Neural cell (in vitro differentiated cells): ENCODE measurements around the gene MUS81. TPM values are rescaled to one million over a fixed set of nuclear protein-coding genes. Genes with fewer than 3 reads are reported as not detected.
"Not testable (repeated sequence)": the region's sequence is repeated elsewhere in the genome, so short reads cannot be mapped to it uniquely, and the experiment has no call there.

Experiments used
- H2AFZ ChIP-seq: fragments of 200-600, 300-800 bp; sonication (generic), shearing (Covaris generic); 2 replicates; pipeline ENCODE4 v1.6.0; 2014; ENCODE audit warnings: low read depth, mild to moderate bottlenecking, antibody characterized with exemption, low read length, moderate library complexity
- H3F3A ChIP-seq: fragments of 200-600 bp; shearing (Covaris generic); 2 replicates; pipeline ENCODE4 v1.6.1; 2016; ENCODE audit warnings: mild to moderate bottlenecking, moderate library complexity, mixed read lengths, antibody characterized with exemption, low read length; ENCODE audit not compliant: insufficient read depth, poor library complexity, severe bottlenecking
- H3K27ac ChIP-seq: fragments of 200-600, 300-800 bp; sonication (generic), shearing (Covaris generic); 2 replicates; pipeline ENCODE4 v1.5.1; 2014; ENCODE audit warnings: mild to moderate bottlenecking, low read length, moderate library complexity
- H3K27me3 ChIP-seq: fragments of 300-800, 200-600 bp; sonication (generic), shearing (Covaris generic); 2 replicates; pipeline ENCODE4 v1.6.0; 2014; ENCODE audit warnings: mild to moderate bottlenecking, low read depth, low read length, moderate library complexity; ENCODE audit not compliant: insufficient read depth
- H3K36me3 ChIP-seq: fragments of 300-800, 200-600 bp; sonication (generic), shearing (Covaris generic); 2 replicates; pipeline ENCODE4 v1.5.1; 2014; ENCODE audit warnings: mild to moderate bottlenecking, antibody characterized with exemption, low read length, moderate library complexity; ENCODE audit not compliant: insufficient read depth
- H3K4me2 ChIP-seq: fragments of 300-800, 200-600 bp; sonication (generic), shearing (Covaris generic); 2 replicates; pipeline ENCODE4 v1.6.0; 2014; ENCODE audit warnings: mild to moderate bottlenecking, low read length
- H3K4me3 ChIP-seq: fragments of 300-800, 200-600 bp; sonication (generic), shearing (Covaris generic); 2 replicates; pipeline ENCODE4 v1.5.1; 2014; ENCODE audit warnings: mild to moderate bottlenecking, low read length, moderate library complexity
- H3K79me2 ChIP-seq: fragments of 200-600 bp; shearing (Covaris generic); replicated peaks from 2 replicates; pipeline ENCODE4 v1.6.0; 2014; ENCODE audit warnings: mild to moderate bottlenecking, low read length, moderate library complexity; ENCODE audit not compliant: insufficient read depth
- H3K9ac ChIP-seq: fragments of 300-800, 200-600 bp; sonication (generic), shearing (Covaris generic); 2 replicates; pipeline ENCODE4 v1.6.1; 2016; ENCODE audit warnings: mild to moderate bottlenecking, low read length, mixed read lengths
- H3K9me2 ChIP-seq: fragments of 200-600 bp; shearing (Covaris generic); 2 replicates; pipeline ENCODE4 v1.6.1; 2016; ENCODE audit warnings: mild to moderate bottlenecking, low read length, mixed read lengths; ENCODE audit not compliant: insufficient read depth
- H3K9me3 ChIP-seq: fragments of 200-600, 300-800 bp; sonication (generic), shearing (Covaris generic); 2 replicates; pipeline ENCODE4 v1.6.1; 2016; ENCODE audit warnings: mild to moderate bottlenecking, mixed run types, low read length, moderate library complexity, mixed read lengths
- H4K20me1 ChIP-seq: fragments of 200-600 bp; shearing (Covaris generic); 2 replicates; pipeline ENCODE4 v1.6.1; 2016; ENCODE audit warnings: mild to moderate bottlenecking, mixed run types; ENCODE audit not compliant: insufficient read depth
- EP300 ChIP-seq: fragments of 450-650 bp; conservative IDR thresholded peaks from 2 replicates; pipeline ENCODE4 v1.6.1; 2014; ENCODE audit warnings: antibody characterized with exemption, mild to moderate bottlenecking, moderate library complexity; ENCODE audit not compliant: poor library complexity, severe bottlenecking
- EZH2 ChIP-seq: fragments of 200-600, 300-800 bp; shearing (Covaris generic), sonication (generic); IDR thresholded peaks from 2 replicates; pipeline ENCODE4 v1.6.1; 2014; ENCODE audit warnings: antibody characterized with exemption, low read length, borderline replicate concordance, mild to moderate bottlenecking; ENCODE audit not compliant: insufficient read depth, poor library complexity, severe bottlenecking
- MXI1 ChIP-seq: fragments of 450-650 bp; conservative IDR thresholded peaks from 2 replicates; pipeline ENCODE4 v1.6.1; 2014; ENCODE audit warnings: antibody characterized with exemption, mild to moderate bottlenecking; ENCODE audit not compliant: poor library complexity, severe bottlenecking
- POLR2AphosphoS5 ChIP-seq: IDR thresholded peaks from 2 replicates; pipeline ENCODE4 v1.6.1; 2012
- RAD21 ChIP-seq: fragments of 450-650 bp; conservative IDR thresholded peaks from 2 replicates; pipeline ENCODE4 v1.6.1; 2014; ENCODE audit warnings: antibody characterized with exemption, mild to moderate bottlenecking, moderate library complexity
- SMC3 ChIP-seq: fragments of 450-650 bp; conservative IDR thresholded peaks from 2 replicates; pipeline ENCODE4 v1.6.1; 2014; ENCODE audit warnings: antibody characterized with exemption, mild to moderate bottlenecking, moderate library complexity; ENCODE audit not compliant: poor library complexity
- TAF1 ChIP-seq: IDR thresholded peaks from 2 replicates; pipeline ENCODE4 v1.6.1; 2012; ENCODE audit warnings: low read depth
- polyA plus RNA-seq: library from polyadenylated mRNA; depleted of rRNA; stranded (reverse); fragments of >200 nt; gene quantifications from 2 replicates; pipeline ENCODE4 v1.2.3, GENCODE V29; 2014
- TF ChIP-seq, protein P1 (sequence below): fragments of 450-650 bp; IDR thresholded peaks from 2 replicates; pipeline ENCODE4 v1.5.1; 2014; ENCODE audit warnings: antibody characterized with exemption, mild to moderate bottlenecking, moderate library complexity; ENCODE audit not compliant: poor library complexity, severe bottlenecking
- TF ChIP-seq, protein P2 (sequence below): IDR thresholded peaks from 2 replicates; pipeline ENCODE4 v1.6.1; 2012; ENCODE audit warnings: borderline replicate concordance

Gene MUS81
- polyA plus RNA-seq, 1 donor from 2014 or later = 183 TPM

DNA sequence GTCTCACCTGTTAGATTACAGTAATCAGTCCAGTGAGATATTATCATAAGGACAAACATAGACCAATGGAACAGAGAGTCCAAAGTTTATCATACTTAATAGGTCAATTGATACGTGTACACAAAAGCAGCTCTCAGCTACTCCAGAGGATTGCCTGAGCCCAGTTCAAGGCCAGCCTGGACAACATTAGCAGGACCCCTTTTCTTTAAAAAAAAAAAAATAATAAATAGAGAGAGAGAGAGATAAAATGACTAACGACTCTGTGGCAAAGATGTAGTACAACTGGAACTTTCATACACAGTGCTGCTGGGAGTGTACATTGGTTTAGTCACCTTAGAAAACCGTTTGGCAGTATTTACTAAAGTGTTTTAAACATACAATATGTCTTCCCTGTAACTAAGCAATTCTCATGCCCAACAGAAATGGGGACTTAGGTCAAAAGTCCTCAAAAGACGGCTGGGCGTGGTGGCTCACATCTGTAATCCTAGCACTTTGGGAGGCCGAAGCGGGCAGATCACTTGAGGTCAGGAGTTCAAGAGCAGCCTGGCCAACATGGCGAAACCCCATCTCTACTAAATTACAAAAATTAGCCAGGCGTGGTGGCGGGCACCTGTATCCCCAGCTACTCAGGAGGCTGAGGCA is 15.9 kb upstream of the MUS81 start:
- Histone ChIP-seq H3K36me3 (no peaks in the 10 kb centered on the region), H3K27ac (no peak overlapping the region), H3K4me3 (no peak overlapping the region), H3K4me2 (no peak overlapping the region), H3F3A (no peaks in the 10 kb centered on the region), H2AFZ (no peak overlapping the region), H3K9me2 (no peaks in the 10 kb centered on the region), H3K79me2 (no peaks in the 10 kb centered on the region), H3K9me3 (no peaks in the 10 kb centered on the region), H3K9ac (no peak overlapping the region), H3K27me3 (no peaks in the 10 kb centered on the region), H4K20me1 (no peaks in the 10 kb centered on the region)
- TF ChIP-seq RAD21 (no peak), TAF1 (no peak), POLR2AphosphoS5 (no peak)
- TF ChIP-seq, protein P1, sequence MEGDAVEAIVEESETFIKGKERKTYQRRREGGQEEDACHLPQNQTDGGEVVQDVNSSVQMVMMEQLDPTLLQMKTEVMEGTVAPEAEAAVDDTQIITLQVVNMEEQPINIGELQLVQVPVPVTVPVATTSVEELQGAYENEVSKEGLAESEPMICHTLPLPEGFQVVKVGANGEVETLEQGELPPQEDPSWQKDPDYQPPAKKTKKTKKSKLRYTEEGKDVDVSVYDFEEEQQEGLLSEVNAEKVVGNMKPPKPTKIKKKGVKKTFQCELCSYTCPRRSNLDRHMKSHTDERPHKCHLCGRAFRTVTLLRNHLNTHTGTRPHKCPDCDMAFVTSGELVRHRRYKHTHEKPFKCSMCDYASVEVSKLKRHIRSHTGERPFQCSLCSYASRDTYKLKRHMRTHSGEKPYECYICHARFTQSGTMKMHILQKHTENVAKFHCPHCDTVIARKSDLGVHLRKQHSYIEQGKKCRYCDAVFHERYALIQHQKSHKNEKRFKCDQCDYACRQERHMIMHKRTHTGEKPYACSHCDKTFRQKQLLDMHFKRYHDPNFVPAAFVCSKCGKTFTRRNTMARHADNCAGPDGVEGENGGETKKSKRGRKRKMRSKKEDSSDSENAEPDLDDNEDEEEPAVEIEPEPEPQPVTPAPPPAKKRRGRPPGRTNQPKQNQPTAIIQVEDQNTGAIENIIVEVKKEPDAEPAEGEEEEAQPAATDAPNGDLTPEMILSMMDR = no peak

DNA sequence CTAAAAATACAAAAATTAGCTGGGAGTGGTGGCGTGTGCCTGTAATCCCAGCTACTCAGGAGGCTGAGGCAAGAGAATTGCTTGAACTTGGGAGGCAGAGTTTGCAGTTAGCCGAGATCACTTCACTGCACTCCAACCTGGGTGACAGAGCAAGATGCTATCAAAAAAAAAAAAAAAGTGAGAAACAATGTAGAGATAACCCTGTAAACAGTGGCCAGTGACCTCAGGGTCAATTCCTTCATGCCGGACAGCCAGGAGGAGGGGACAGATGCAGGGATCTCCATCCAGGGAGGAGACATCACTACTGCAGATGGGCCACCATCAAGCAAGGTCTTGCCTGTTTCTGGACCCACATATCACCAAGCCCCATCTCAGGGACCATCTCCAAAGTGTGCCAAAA is 12.5 kb upstream of the MUS81 start:
- Histone ChIP-seq H3F3A (no peaks in the 10 kb centered on the region), H3K79me2 (no peaks in the 10 kb centered on the region), H4K20me1 (peaks cover 1% of the 10 kb centered on the region), H3K36me3 (no peaks in the 10 kb centered on the region), H3K9me2 (no peaks in the 10 kb centered on the region), H3K9ac (no peak overlapping the region), H3K27ac (no peak overlapping the region), H3K4me2 (no peak overlapping the region), H2AFZ (no peak overlapping the region), H3K9me3 (no peaks in the 10 kb centered on the region), H3K27me3 (no peaks in the 10 kb centered on the region), H3K4me3 (no peak overlapping the region)
- TF ChIP-seq EZH2 (no peak), RAD21 (no peak), MXI1 (no peak), TAF1 (no peak), EP300 (no peak), SMC3 (no peak), POLR2AphosphoS5 (no peak)
- TF ChIP-seq, protein P1 = no peak
- TF ChIP-seq, protein P2, sequence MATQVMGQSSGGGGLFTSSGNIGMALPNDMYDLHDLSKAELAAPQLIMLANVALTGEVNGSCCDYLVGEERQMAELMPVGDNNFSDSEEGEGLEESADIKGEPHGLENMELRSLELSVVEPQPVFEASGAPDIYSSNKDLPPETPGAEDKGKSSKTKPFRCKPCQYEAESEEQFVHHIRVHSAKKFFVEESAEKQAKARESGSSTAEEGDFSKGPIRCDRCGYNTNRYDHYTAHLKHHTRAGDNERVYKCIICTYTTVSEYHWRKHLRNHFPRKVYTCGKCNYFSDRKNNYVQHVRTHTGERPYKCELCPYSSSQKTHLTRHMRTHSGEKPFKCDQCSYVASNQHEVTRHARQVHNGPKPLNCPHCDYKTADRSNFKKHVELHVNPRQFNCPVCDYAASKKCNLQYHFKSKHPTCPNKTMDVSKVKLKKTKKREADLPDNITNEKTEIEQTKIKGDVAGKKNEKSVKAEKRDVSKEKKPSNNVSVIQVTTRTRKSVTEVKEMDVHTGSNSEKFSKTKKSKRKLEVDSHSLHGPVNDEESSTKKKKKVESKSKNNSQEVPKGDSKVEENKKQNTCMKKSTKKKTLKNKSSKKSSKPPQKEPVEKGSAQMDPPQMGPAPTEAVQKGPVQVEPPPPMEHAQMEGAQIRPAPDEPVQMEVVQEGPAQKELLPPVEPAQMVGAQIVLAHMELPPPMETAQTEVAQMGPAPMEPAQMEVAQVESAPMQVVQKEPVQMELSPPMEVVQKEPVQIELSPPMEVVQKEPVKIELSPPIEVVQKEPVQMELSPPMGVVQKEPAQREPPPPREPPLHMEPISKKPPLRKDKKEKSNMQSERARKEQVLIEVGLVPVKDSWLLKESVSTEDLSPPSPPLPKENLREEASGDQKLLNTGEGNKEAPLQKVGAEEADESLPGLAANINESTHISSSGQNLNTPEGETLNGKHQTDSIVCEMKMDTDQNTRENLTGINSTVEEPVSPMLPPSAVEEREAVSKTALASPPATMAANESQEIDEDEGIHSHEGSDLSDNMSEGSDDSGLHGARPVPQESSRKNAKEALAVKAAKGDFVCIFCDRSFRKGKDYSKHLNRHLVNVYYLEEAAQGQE = no peak

DNA sequence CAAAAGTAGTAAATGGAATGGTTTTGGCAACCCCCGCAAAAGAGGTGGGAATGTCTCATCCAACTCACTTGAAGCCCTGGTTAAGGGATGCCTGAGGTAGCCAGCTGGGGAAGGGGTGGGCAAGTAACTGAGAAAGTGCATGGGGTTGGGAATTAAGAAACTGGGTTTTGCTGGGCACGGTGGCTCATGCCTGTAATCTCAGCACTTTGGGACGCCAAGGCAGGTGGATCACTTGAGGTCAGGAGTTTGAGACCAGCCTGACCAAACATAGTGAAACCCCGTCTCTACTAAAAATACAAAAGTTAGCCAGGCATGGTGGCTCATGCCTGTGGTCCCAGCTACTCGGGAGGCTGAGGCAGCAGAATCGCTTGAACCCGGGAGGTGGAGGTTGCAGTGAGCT is 11.5 kb upstream of the MUS81 start:
- not testable (repeated sequence) for H3K27me3 ChIP-seq, H3K9me3 ChIP-seq, H3K27ac ChIP-seq, H3K4me2 ChIP-seq, H3K79me2 ChIP-seq, H2AFZ ChIP-seq, H3K9ac ChIP-seq, H3F3A ChIP-seq, H3K9me2 ChIP-seq, H3K36me3 ChIP-seq, H3K4me3 ChIP-seq
- H4K20me1 ChIP-seq = peaks cover 11% of the 10 kb centered on the region
